GOT3 (cell line): Measurements from ENCODE around the gene VWA1.
"Not testable (repeated sequence)": the region's sequence is repeated elsewhere in the genome, so short reads cannot be mapped to it uniquely, and the experiment has no call there.

Experiments
- DNase-seq: peaks from one replicate; lab custom pipeline; 2025; ENCODE audit warnings: mixed read lengths; lab: John Stamatoyannopoulos, UW

VWA1 gene

GRCh38 chr1:1459156-1459555, 23.7 kb downstream of the VWA1 start:
- not testable (repeated sequence) for DNase-seq

- not testable (repeated sequence) for DNase-seq
Measured at GRCh38 chr1:1459711-1460110, 24.2 kb downstream of the VWA1 start.

- DNase-seq = no peak
Measured at GRCh38 chr1:1460540-1461130, 25.1 kb downstream of the VWA1 start.

- DNase-seq = no peak
Measured at GRCh38 chr1:1461721-1462317, 26.3 kb downstream of the VWA1 start.

- DNase-seq = no peak
Measured at GRCh38 chr1:1462318-1462966, 27.0 kb downstream of the VWA1 start.

- DNase-seq = no peak
Measured at GRCh38 chr1:1463312-1463711, 27.8 kb downstream of the VWA1 start.

GRCh38 chr1:1468196-1468985, 32.9 kb downstream of the VWA1 start:
- not testable (repeated sequence) for DNase-seq

- DNase-seq = no peak
Measured at GRCh38 chr1:1470626-1471388, 35.3 kb downstream of the VWA1 start.

GRCh38 chr1:1471389-1472052, 36.0 kb downstream of the VWA1 start, which contains the start of gene ATAD3B:
ATAD3B (plus strand) TSS chr1:1471765; CDS start chr1:1471885, 120 bp downstream.
- DNase-seq = peak; percentile 69

GRCh38 chr1:1472053-1472876, 36.8 kb downstream of the VWA1 start:
- not testable (repeated sequence) for DNase-seq

- DNase-seq = not testable (repeated sequence)
Measured at GRCh38 chr1:1476011-1476410, 40.5 kb downstream of the VWA1 start.

GRCh38 chr1:1477206-1477605, 41.7 kb downstream of the VWA1 start:
- no peak for DNase-seq

- DNase-seq = no peak
Measured at GRCh38 chr1:1479547-1480487, 44.3 kb downstream of the VWA1 start.

GRCh38 chr1:1480488-1480867, 45.0 kb downstream of the VWA1 start:
- not testable (repeated sequence) for DNase-seq

GRCh38 chr1:1481811-1482210, 46.3 kb downstream of the VWA1 start:
- DNase-seq = not testable (repeated sequence)

GRCh38 chr1:1482856-1483255, 47.4 kb downstream of the VWA1 start:
- no peak for DNase-seq

GRCh38 chr1:1483714-1484113, 48.2 kb downstream of the VWA1 start:
- no peak for DNase-seq

GRCh38 chr1:1484976-1485750, 49.7 kb downstream of the VWA1 start:
- DNase-seq = not testable (repeated sequence)
